HG03469 (cell line): ENCODE results near the gene LTA.
"Not testable (repeated sequence)": the region's sequence is repeated elsewhere in the genome, so short reads cannot be mapped to it uniquely, and the experiment has no call there.

ENCODE experiments used
- ATAC-seq: cut with Tn5 transposase; IDR thresholded peaks from one replicate; pipeline ENCODE4 v1.9.1; 2021; ENCODE audit warnings: mild to moderate bottlenecking, moderate library complexity, moderate number of reproducible peaks; ENCODE audit not compliant: unreplicated experiment

The LTA gene

DNA sequence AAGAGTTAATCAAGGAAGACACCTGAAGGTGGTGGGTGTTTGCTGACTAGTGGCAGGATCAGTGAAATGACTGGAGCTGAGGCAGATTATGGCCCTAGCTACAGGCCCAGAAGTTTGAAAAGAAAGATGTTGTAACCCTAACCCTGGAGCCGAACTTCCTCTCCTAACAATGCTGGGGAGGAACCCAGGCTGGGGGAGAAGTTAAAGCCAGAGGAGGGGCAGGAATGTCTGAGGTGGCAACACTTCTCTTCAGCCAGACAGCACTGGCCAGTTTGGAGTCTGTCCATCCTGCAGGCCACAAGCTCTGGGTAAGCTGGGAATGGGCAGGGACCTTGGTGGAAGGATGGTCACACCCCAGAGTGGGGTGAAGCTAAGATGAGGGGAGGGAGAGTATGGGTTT is 13.9 kb downstream of the LTA start, which contains the start of gene LST1:
Gene LST1, plus strand, starts transcription at position 270 of the 400 bp plus-strand sequence. CDS start 1,023 bp downstream, outside the sequence.
- ATAC-seq = no peak

DNA sequence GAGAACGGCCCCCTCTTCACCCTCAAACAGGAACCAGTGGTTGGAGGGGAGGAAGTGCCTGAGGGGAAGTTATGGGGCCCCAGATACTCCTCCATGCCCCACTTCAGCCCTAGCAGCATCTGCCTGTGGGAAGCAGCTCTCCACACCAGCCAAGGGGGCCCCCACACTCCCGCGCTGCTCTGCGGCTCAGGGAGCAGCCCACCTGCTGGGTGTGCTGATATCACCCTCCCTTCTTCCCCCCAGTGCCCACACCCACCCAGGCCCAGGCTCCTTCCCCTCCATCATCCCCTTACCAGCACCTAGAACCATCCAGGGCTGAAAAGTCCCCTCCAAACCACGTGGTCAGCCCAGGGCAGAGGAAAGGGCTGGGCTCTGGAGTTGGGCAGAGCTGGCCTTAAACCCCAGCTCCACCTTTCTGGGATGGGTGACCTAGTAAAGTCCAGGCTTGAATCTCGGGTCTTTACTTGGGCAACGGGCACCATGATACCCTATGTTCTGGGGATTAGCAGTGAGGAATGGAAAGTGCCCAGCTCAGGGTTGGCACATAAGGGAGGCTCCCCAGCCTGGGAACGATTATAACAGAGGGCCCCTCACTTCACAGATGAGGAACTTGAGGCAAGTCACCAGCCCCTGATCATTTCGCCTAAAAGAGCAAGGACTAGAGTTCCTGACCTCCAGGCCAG is 14.7 kb downstream of the LTA start:
- no peak for ATAC-seq

DNA sequence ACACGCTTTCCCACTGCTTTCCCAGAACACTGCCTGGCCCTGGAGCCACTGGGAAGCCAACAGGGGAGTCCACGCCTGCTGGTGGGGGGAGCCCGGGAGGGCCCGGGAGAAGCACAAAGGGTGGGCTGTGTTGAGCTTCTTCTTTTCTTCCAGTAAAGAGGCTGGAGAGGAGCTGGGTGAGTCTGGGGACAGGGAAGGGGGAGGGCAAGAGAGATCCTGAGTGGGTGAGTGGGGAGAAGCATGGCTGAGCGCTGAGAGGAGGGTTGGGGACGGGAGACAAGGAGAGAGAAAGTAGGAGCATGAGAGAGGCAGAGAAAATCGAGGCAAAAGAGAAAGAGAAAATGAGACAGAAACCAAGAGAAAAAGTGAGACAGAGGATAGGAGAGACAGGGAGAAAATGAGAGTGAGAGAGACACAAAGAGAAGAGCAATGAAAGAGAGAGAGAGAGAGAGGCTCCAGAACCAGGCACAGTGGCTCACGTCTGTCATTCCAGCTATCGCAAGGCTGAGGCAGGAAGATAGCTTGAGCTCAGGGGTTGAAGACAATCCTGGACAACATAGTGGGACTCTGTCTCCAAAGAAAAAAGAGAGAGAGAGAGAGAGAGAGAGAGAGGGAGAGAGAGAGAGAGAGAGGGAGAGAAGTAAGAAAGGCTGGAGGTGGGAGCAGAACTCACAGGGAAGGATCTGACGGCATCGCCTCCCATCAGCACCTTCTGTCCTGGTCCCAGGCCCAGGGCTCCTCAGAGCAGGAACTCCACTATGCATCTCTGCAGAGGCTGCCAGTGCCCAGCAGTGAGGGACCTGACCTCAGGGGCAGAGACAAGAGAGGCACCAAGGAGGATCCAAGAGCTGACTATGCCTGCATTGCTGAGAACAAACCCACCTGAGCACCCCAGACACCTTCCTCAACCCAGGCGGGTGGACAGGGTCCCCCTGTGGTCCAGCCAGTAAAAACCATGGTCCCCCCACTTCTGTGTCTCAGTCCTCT is 16.0 kb downstream of the LTA start:
- no peak for ATAC-seq

DNA sequence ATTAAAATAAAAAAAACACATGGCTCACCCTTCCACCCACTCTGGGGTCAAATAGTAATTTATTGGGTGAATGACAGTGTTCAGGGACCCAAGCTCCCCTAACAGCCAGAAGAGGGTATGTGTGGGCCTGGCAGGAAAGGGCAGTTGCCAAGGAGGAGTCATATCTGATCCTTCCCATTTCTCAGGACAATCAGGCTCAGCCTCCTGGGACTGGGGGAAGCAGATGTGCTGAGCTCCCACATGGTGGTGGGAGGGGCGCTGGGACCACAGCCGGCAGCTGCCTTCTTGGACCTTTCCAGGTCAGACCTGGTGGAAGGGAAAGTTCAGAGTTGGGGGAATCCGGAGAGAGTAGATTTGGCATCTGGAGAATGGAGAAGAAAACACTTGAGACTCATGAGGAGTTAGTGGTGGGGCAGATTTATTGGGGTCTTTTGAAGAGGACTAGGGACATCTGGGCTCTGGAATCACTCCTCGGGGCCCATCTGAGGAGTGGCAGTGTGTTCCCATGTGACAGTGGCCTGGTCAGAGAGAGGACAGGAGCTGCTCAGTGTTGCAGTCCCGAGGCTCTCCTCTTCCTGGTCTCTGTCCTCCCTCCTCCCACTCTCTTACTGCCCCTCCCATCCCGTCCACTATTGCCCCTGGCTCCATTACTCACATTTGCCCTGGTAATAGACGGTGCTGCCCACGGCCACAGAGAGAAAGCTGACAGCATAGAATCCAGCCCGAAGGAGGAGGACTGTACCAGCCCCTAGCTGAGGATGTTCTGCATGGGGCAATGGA is 17.0 kb downstream of the LTA start:
- no peak for ATAC-seq

DNA sequence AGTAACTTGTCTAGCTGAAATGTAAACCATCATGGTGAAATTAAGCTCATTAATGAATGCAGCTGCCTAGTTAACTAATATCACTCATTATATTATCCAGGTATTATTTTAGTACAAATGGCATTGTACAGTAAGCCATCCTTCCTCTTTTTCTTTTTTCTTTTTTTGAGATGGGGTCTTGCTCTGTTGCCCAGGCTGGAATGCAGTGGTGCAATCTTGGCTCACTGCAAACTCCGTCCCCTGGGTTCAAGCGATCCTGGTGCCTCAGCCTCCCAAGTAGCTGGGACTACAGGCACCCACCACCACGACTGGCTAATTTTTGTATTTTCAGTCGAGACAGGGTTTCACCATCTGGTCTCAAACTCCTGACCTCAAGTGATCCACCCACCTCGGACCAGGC is 18.6 kb downstream of the LTA start:
- not testable (repeated sequence) for ATAC-seq

DNA sequence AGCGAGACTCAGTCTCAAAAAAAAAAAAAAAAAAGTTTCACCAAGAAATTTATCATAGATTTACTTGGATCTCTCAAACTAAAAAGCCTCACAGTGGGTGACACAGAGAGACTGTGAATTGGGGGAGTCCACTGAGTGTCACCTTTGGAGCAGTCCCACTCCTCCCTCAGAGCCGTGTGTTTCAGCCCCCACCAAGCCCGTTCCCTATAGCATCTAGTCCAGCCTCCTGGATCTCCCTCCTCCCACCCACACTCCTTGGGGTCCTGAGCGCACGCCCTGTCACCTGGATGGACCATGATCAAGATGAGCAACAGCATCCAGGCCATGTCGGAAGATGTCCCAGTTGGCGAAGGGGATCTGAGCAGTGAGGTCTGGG is 20.3 kb downstream of the LTA start:
- no peak for ATAC-seq

DNA sequence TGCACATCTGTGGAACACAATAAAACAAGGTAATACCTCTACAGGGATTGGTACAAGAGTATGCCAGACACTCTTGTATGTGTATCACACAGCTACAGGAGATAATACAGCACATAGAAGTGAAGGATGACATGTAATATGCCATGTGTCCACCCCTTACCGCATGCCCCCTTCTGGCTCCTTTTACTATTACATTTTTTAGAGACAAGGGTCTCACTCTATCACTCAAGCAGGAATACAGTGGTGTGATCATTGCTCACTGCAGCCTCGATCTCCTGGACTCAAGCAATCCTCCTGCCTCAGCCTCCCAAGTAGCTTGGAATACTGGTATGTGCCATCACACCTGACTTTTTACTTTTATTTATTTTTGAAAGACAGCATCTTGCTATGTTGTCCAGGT is 24.9 kb downstream of the LTA start:
- no peak for ATAC-seq

DNA sequence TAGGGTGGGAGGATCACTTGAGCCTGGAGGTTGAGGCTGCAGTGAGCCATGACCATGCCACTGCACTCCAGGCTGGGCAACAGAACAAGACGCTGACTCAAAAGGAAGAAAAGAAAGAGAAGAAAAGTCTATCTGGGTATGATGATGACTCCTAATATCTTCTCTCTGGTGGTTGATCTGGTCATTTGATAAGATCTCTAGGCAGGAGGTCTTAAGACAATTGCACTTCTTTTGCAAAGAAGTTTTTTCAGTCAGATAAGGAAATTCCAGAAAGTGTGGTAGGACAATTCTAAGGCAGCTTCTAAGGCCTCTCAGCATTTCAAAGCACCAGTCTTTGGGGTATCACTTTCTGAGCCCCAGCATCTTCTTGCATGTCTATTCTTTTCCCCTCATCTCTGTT is 35.2 kb downstream of the LTA start:
- no peak for ATAC-seq

DNA sequence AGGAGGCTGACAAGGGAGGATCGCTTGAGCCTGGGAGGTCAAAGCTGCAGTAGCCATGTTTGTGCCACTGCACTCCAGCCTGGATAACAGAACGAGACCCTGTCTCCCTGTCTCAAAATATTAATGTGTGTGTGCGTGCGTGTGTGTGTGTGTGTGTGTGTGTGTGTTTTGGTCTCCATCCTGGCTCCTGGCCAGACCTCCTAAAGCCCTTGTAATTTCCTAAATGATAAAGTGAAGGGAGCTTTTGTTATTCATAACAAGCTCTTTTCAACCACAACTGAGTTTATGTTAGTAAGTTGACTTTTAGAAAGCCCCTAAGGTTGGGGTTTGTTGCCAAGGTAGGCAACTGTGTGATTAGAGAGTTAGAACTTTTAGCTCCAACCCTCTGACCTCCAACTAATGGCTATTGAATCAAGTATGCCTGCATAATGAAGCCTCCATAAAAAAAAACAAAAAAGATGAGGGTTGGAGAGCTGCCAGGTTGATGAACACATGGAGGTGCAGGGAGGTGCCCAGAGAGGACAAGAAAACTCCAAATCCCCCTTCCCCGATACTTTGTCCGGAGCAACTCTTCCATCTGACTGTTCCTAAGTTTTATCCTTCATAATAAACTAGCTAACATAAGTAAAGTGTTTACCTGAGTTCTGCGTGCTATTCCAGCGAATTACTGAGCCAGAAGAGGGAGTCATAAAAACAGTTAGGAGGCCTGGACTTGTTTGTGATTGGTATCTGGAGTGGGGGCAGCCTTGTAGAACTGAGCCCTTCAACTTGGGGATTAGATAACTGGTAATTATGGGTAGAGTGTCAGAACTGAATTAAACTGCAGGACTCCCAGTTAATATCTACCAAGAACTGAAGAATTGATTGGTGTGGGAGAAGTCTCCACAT is 37.7 kb downstream of the LTA start:
- no peak for ATAC-seq

DNA sequence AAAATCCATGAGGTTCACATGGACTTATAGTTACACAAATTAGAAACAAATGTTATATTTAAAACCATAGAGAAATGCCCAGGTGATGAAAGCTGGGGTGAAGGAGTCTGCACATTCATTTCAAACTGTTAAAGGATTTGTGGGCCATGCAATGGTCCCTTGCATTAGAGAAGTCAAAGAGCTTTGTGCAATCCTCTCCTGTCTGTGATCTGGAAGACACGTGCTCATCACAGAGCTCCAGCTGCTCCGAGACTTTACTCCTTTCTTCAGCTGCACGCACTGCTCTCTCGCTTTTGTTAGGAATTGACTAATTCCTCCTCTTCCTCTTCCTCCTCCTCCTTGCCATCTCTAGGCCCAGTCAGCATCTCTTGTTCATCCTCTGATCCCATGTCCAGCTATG is 38.9 kb downstream of the LTA start:
- no peak for ATAC-seq

DNA sequence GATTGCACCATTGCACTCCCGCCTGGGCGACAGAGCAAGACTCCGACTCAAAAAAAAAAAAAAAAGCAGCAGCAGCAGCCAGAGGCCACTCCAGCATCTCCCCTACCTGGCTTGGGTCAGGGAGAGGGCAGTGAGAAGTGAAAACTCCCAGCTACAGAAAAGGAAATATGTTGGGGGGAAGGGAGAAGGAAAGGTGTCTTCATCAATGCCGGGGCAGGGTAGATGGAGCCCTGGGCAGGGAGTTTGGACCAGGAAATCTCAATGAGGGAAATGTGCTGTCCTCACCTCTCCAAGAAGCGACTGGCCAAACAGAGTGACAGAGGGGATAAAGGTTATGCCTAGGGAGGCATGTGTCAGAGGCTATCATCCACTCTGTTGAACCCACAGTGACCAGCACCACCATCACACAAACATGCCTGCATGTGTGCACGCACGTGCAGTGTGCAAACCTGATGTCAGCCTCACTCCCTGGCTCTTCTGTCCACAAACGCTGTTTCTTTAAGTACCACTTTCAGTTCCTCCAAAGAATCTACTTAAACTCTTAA is 42.1 kb downstream of the LTA start:
- no peak for ATAC-seq

DNA sequence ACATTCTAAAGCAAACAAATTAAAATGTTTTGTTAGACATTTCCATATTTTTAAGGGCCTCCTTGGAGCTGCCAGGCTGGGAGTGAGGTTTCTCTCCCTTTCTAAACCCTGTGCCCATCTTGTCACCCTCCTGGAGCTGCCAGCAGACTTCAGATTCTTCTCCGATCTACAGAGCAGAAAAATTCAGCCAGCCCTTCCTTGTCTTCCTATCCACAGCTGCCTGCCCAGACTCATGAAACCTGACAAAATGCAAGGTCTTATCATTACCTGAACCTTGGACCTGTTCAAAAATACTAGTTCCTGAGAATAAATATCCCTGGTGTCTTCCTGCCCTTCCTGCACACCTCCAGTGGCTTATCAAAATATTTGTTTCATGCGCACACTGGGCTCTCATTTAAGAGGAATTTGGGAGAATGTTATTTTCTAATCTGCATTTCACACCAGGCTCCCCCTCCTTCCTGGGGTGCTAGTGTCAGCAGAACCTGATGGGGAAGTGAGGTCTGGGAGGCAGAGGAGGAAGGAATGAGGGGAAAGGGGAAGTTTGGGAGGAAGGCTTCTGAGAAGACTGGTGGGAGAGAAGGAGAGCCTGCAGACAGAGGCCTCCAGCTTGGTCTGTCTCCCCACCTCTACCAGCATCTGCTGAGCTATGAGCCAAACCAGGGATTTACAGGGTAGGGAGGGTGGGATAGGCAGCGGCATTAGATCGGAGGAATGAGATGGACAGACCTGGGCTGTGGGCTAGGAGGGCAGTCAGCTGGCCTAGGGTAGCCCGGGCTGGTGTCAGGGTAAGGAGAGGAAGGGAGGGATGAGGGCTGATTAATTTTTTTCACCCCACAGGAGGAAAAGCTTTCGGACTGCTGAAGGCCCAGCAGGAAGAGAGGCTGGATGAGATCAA is 42.8 kb downstream of the LTA start, which contains the start of gene AIF1:
Gene AIF1, plus strand, starts transcription at position 551 of the 895 bp plus-strand sequence. Its CDS starts 96 bp downstream, at position 647.
- ATAC-seq = no peak

DNA sequence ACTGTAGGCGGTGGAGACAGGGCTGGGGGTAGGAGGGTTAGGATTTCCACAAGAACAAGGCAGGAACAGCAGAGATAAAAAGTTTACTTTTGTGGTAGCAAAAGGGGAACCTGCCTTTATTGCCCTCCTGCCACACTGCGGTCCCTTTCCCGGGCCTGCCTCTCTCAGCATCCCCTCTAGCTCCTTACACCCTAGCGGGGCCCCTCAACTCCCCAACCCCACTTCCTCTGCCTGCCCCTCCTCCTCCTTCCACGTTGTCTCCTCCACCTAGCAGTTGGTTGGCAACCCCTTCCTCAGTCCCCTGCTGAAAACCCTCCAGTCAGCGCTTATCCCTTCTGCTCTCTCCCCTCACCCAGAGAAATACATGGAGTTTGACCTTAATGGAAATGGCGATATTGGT is 43.7 kb downstream of the LTA start:
- ATAC-seq = no peak

DNA sequence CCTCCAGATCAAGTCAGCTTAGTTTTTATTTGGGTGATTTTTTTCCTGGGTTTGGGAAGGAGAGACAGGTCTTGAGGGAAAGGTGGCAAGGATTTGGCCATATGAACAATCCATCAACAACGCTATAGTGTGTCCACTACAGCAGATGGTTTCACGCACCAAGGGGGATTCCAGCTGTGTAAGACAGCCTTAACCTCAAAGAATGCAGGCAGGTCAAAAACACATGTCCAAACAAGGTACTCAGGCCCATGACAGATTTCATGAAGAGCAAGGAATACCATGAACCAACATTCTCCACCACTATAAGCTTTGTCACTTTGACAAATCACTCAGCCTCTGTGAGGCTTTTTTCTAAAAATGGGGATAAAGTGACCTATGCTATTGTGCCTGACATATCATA is 44.9 kb downstream of the LTA start:
- no peak for ATAC-seq

DNA sequence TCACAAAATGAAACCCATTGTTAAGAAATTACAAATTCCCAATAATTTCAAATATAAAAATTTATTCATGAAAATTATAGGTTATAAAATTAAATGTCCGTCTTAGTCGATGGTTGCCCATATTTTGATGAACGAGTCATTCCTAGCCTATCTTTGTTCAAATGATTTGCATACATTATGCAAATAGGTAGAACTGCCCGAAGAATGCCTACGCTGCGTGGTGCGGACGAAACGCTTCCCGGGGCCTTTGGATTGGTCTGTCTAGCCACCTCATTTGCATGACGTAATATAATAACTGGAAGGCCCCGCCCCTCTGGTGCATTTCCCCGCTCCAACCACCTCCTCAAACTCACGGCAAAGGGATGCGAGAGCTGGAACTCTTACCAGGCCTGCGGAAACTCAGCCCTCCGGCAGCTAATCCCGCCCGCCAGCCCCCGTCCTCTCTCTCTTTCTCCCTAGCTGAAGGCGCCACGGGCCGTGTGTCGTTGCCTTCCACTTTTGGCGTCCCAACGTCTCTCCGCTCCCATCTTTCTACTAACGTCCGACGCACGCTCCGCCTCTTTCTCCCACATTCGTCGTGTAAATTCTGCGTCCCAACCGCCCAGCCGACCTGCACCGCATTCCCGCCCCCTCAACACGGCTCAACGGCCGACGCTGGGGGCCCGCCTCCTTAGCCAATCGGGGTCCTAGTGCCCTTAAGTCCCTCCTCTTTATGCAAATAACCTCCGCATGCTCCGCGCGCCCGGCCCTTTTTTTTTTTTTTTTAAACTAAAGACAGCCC is 47.9 kb downstream of the LTA start:
- ATAC-seq = peak; percentile 39

DNA sequence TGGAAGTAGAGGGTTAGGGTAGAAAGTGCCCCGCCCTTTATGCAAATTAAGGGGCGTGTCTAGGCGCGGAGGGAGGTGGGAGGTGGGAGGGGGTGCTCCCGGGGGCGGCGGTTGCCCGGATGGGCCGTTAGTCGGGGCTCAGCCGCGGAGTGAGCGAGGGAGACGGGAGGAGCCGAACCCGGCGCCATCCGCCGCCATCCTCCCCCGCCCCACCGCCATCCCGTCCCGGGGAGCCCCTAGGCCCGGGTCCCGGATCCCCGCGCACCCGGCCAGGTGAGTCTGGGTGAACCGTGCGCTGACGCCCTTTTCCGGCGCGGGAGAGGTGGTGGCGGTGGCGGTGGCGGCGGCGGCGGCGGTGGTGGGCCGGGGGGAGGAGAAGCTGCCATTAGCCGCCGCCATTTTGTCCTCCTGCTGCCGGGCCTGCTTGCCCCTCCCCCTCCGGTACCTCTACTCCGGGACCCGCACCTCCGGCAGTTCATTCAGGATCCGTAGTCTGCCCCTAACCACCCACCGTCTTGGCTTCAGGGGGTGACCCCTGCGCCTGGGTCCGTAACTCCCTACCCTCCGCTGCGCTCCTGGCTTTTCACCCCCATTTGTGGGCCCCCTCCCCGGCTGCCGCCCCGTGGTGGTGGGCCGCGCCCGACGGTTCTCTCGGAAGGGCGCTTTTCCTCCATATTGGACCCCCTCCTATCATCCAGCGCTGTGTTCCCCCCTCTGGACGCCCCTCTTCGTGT is 48.7 kb downstream of the LTA start, which contains the start of gene PRRC2A:
Gene PRRC2A, plus strand, starts transcription at position 130 of the 734 bp plus-strand sequence. CDS start 2,075 bp downstream, outside the sequence.
- peak; percentile 11 for ATAC-seq

DNA sequence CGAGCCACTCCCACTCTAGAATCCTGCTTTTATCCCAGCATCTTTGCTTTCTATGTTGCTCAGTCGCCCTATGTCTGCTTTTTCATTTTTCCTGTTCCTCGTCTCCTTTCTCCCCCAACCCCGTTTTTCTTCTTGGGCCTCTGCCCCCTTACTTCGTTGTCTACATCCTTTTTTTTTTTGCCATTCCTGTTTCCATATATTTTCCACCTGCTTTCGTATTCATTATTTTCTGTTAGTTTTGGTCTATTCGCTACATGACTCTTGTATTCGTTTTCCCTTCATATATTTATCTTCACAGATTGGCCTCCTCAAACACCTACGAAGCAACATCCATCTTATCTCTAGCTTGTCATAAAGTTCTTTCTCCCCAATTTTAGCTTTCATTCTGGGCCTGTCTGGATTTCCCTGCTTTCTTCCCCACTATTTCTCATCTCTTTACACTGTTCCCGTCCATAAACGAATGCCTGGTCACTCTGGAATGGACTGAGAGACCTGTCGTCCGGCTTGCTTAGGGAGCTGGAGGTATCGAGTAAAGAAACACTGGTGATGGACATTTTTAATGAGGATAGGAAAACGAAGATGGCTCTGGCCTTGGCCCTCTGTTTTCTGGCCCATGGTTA is 49.3 kb downstream of the LTA start:
- ATAC-seq = no peak
